Peyer's patch (tissue), 4 donors: ENCODE measurements around the gene ZDHHC24. TPM values are rescaled to one million over a fixed set of nuclear protein-coding genes. Genes with fewer than 3 reads are reported as not detected.
"Not testable (repeated sequence)": the region's sequence is repeated elsewhere in the genome, so short reads cannot be mapped to it uniquely, and the experiment has no call there.

Experiments used
- DNase-seq, 3 donors: peaks; one replicate each; pipeline ENCODE4 v3.0.0-alpha.2; 2017 to 2019
- H3K27ac ChIP-seq, 4 donors: fragments of 200-600 bp; sonication (generic); one replicate each; pipeline ENCODE4 v1.5.1; 2016 to 2019
- H3K27me3 ChIP-seq, 2 donors: fragments of 200-600 bp; sonication (generic); one replicate each; pipeline ENCODE4 v1.5.1; 2019
- H3K36me3 ChIP-seq, 3 donors: fragments of 200-600 bp; sonication (generic); one replicate each; pipeline ENCODE4 v1.5.1; 2016 to 2019
- H3K4me1 ChIP-seq, 4 donors: fragments of 200-600 bp; sonication (generic); one replicate each; pipeline ENCODE4 v1.5.1; 2016 to 2019
- H3K4me3 ChIP-seq, 4 donors: fragments of 200-600 bp; sonication (generic); 1 replicate in 3 of 4; 2 replicates in 1 of 4; pipeline ENCODE4 v1.5.1; 2016 to 2019; ENCODE audit warnings: mild to moderate bottlenecking in 1 of 4
- H3K9me3 ChIP-seq, 4 donors: fragments of 200-600 bp; sonication (generic); one replicate each; pipeline ENCODE4 v1.5.1; 2016 to 2019; ENCODE audit warnings: mild to moderate bottlenecking in 1 of 4
- CTCF ChIP-seq, 6 experiments: fragments of 450-650 bp in 4 of 6; fragments of 200-600 bp in 2 of 6; sonication (generic) in 1 of 6; IDR thresholded peaks; one replicate each; pipeline ENCODE4 v1.5.1; 2017 to 2019; ENCODE audit warnings: antibody characterized with exemption in 6 of 6, mild to moderate bottlenecking in 3 of 6, moderate library complexity in 1 of 6
- POLR2A ChIP-seq, 2 donors: fragments of 450-650 bp; IDR thresholded peaks; one replicate each; pipeline ENCODE4 v1.5.1; 2017; ENCODE audit warnings: antibody characterized with exemption in 2 of 2, mild to moderate bottlenecking in 2 of 2, moderate library complexity in 2 of 2
- total RNA-seq, 4 donors: library from RNA; depleted of rRNA; stranded (reverse); fragments of >200 nt; gene quantifications; one replicate each; pipeline ENCODE4 v1.1.0, GENCODE V29; 2016

The ZDHHC24 gene
- total RNA-seq, 4 donors from 2014 or later, result 9.1 to 29.3 (median 15.3) TPM

DNA sequence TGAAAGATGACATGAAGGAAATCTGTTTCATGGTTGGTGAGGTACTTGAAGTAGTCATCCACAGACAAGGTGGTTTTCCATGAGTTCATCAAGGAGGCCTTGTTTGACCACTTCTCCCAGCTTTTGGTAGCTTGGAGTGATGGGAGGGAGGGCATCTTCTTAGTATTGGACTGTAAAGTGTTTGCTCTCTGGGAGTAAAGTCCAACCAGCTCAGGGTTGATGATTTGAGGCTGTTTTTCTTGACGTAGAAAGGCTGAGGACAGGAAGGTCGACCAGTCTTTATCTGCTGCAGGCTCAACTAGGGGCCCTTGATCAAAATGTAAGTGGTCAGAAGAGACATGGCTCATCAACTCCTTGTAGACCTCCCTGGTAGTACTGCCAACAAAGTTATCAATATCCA is 45.3 kb upstream of the ZDHHC24 start:
- H3K4me1 ChIP-seq, result peaks cover 3 to 38% (median 19%) of the 10 kb centered on the region in 4 donors
- DNase-seq, result no peak
- TF ChIP-seq POLR2A (IDR thresholded peaks at IDR 0.05) (no peak), CTCF (IDR thresholded peaks at IDR 0.05) (no peak)
- no peak overlapping the region for H3K4me3 ChIP-seq
- no peaks in the 10 kb centered on the region for H3K9me3 ChIP-seq
- H3K27ac ChIP-seq, result no peak overlapping the region
- no peaks in the 10 kb centered on the region for H3K27me3 ChIP-seq
- no peaks in the 10 kb centered on the region for H3K36me3 ChIP-seq

DNA sequence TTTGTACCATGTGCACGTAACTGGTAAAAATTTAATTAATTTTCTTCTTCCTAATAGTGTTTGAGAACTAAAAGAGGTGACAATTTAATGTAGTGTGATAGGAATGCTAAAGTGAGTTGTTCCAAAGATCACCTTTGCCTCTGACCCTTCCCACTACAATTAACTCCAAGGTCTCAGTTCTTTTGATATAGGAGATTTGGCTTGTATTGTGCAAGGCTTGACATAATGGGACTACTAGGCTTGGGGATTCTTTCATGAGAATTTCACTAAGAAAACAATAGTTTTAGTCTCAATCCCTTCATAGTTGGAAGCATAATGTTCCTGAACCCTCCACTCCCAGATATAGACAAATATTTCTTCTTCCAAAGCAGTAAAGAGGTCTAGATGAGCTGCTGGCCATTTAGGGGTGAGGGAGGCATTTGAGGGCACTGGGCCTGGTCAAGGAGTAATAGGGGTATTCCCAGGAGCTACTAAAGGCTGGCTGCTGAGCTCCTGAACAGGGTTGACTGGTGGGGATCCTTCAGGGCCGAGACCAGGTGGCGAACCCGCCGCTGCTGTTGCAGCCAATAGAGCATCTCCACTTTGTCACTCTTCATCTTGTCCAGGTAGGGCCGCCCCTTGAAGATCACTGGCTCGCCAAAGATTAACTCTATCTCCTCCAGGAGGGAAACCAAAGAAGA is 44.3 kb upstream of the ZDHHC24 start:
- Histone ChIP-seq H3K4me1 (peaks cover 3 to 28% (median 13%) of the 10 kb centered on the region in 4 donors), H3K27me3 (no peaks in the 10 kb centered on the region), H3K4me3 (no peak overlapping the region), H3K36me3 (no peaks in the 10 kb centered on the region), H3K9me3 (no peaks in the 10 kb centered on the region), H3K27ac (no peak overlapping the region)
- TF ChIP-seq POLR2A (IDR thresholded peaks at IDR 0.05) (no peak), CTCF (IDR thresholded peaks at IDR 0.05) (no peak)
- no peak for DNase-seq

GRCh38 chr11:66589315-66589714 is 43.5 kb upstream of the ZDHHC24 start:
- DNase-seq, H3K9me3 ChIP-seq, H3K27me3 ChIP-seq, H3K27ac ChIP-seq, H3K36me3 ChIP-seq, H3K4me3 ChIP-seq: not testable (repeated sequence)
- peaks cover 3 to 20% (median 9%) of the 10 kb centered on the region in 4 donors for H3K4me1 ChIP-seq

DNA sequence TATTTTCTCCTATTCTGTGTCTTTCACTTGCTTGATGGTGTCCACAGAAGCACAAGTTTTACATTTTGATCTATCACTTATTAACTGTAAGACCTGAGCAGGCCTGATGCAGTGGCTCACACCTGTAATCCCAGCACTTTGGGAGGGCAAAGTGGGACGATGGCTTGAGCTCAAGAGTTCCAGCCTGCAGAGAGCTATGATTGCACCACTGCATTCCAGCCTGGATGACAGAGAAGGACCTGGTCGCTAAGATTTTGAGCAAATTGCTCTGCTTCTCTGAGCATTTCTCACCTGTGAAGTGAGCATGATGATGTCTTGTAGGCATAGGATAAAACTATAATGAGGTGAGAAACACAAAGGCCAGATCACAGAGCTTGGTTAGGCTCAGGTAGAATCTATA is 40.3 kb upstream of the ZDHHC24 start:
- no peaks in the 10 kb centered on the region for H3K4me1 ChIP-seq
- no peak for DNase-seq
- no peaks in the 10 kb centered on the region for H3K36me3 ChIP-seq
- H3K4me3 ChIP-seq, result no peak overlapping the region
- TF ChIP-seq CTCF (IDR thresholded peaks at IDR 0.05) (no peak), POLR2A (IDR thresholded peaks at IDR 0.05) (no peak)
- H3K27me3 ChIP-seq, result no peaks in the 10 kb centered on the region
- H3K27ac ChIP-seq, result no peak overlapping the region
- H3K9me3 ChIP-seq, result no peaks in the 10 kb centered on the region

GRCh38 chr11:66585447-66585846 is 39.6 kb upstream of the ZDHHC24 start:
- not testable (repeated sequence) for H3K27ac ChIP-seq, H3K4me3 ChIP-seq, H3K27me3 ChIP-seq, DNase-seq, H3K36me3 ChIP-seq, H3K4me1 ChIP-seq, H3K9me3 ChIP-seq

DNA sequence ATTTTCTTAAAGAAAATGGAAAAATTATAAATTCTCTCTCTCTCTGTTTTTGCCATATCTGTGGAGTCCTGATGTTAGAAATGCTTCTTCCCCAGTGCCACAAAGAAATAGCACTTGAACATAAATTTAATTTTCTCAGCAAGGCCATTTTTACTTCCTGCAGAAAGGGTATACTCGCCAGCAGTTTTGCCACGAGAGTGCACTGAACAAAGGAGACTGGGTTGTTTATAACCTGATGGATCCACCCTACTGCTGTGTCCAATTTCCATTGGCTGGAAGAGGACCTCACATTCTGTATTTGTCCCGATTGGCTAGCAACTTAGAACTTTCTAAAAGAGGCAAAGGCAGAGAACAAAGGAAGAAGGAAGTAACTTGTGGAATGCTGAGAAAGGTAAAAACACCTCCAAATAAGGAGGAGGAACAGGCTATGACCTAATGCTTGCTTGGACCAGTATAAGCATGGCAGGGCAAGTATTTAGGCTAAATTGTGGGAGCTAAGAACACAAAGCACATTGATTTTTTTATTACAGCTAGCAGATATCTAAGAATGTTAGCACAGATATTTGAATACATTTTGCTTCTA is 36.8 kb upstream of the ZDHHC24 start:
- not testable (repeated sequence) for H3K36me3 ChIP-seq, H3K27me3 ChIP-seq, H3K27ac ChIP-seq, H3K9me3 ChIP-seq, DNase-seq, H3K4me1 ChIP-seq, H3K4me3 ChIP-seq

DNA sequence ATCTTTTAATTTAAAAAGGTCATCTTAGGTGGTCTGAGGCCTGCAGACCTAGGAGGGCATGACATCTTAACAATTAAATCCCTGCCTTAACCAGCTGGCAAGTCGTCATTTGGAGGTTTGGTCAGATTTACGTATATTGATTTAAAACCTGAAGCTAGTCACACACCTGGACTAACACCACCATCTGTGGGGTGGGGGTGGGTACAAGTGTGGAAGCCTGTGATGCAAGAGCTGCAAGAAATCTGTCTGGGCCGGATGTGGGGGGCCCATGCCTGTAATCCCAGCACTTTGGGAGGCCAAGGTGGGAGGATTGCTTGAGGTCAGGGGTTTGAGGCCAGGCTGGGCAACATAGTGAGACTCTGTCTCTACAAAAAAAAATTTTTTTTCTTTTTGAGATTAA is 35.4 kb upstream of the ZDHHC24 start:
- Histone ChIP-seq H3K27ac (no peak overlapping the region), H3K4me3 (no peak overlapping the region), H3K27me3 (no peaks in the 10 kb centered on the region), H3K36me3 (no peaks in the 10 kb centered on the region), H3K4me1 (peaks cover 0 to 4% (median 3%) of the 10 kb centered on the region in 4 donors), H3K9me3 (no peaks in the 10 kb centered on the region)
- no peak for TF ChIP-seq POLR2A (IDR thresholded peaks at IDR 0.05)
- TF ChIP-seq CTCF (IDR thresholded peaks at IDR 0.05), result no peak
- no peak for DNase-seq
